Subcutaneous abdominal adipose tissue (tissue), 5 donors: ENCODE data around the gene ANKRD29.

Experiments
- H3K27ac ChIP-seq: one replicate; pipeline ENCODE4 v1.7.0; 2013; ENCODE audit warnings: low read depth, mild to moderate bottlenecking, inconsistent platforms, low read length, moderate library complexity
- H3K27me3 ChIP-seq, 5 donors: one replicate each; pipeline ENCODE4 v1.7.0; 2013; ENCODE audit warnings: low read length in 5 of 5, inconsistent platforms in 1 of 5; ENCODE audit not compliant: control insufficient read depth in 5 of 5, insufficient read depth in 4 of 5
- H3K36me3 ChIP-seq, 5 donors: one replicate each; pipeline ENCODE4 v1.7.0; 2013; ENCODE audit warnings: low read length in 5 of 5; ENCODE audit not compliant: control insufficient read depth in 5 of 5, insufficient read depth in 5 of 5
- H3K4me1 ChIP-seq, 5 donors: one replicate each; pipeline ENCODE4 v1.7.0; 2013; ENCODE audit warnings: low read length in 5 of 5, mild to moderate bottlenecking in 3 of 5, moderate library complexity in 1 of 5; ENCODE audit not compliant: control insufficient read depth in 5 of 5, insufficient read depth in 5 of 5
- H3K4me3 ChIP-seq, 5 donors: one replicate each; pipeline ENCODE4 v1.7.0; 2013; ENCODE audit warnings: low read length in 5 of 5, low read depth in 1 of 5
- H3K9ac ChIP-seq, 5 donors: one replicate each; pipeline ENCODE4 v1.7.0; 2013; ENCODE audit warnings: low read length in 5 of 5, mild to moderate bottlenecking in 4 of 5, moderate library complexity in 3 of 5
- H3K9me3 ChIP-seq, 5 donors: one replicate each; pipeline ENCODE4 v1.7.0; 2013; ENCODE audit warnings: low read length in 5 of 5; ENCODE audit not compliant: control insufficient read depth in 5 of 5
- donor health status: healthy.
- donor health status: healthy.
- donor health status: healthy.
- donor health status: healthy.
- donor health status: healthy.

Gene ANKRD29, protein sequence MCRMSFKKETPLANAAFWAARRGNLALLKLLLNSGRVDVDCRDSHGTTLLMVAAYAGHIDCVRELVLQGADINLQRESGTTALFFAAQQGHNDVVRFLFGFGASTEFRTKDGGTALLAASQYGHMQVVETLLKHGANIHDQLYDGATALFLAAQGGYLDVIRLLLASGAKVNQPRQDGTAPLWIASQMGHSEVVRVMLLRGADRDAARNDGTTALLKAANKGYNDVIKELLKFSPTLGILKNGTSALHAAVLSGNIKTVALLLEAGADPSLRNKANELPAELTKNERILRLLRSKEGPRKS

DNA sequence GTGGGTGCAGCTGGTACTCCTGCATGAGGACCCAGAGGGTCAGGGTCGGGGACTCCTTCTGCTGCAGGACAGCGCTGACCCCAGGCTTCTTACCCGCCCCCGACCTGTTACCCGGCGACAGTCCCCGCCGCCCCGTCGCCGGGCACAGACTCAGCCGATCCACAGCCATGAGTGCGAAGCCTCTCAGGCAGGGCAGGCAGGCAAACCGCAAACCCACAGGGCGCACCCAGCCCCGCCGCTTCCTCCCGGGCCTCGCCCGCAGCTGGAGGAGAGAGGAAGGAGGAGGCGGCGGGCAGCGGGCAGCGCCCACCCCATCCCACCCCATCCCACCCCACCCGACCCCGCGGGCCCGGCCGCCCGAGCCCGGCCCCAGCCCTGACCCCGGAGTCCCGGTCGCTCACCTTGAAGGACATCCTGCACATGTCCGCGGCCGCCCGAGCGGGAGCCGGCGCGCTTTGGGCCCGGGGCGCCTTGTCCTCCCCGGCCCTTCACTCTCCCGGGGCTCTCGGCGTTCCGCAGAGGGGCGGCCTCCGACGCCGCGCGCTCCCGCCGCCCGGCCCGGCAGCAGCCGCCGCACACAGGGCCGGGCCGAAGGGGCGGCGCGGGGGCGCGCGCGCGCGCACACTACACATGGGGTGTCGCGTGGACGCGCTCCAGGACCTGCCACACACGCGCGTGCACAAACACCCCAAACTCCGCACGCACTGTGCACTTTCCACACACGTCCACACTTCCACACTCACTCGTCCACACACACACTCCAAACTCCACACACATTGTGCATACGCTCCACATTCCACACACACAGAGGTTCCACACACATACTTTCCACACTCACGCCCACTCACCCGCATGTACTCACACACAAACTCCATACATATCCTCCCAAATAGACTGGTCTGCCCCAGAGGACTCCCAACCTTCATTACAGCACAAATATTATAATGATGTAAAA, at the start of gene ANKRD29:
Gene ANKRD29 (minus strand): TSS at position 603 of the 955 bp plus-strand sequence. CDS start 181 bp downstream, at position 422.
- Histone ChIP-seq H3K36me3 (no peaks in the 10 kb centered on the region), H3K9ac (peak within 1 kb of the TSS in 4 of 5 donors; percentile 13 to 62 (median 44)), H3K27ac (no peak within 1 kb of the TSS), H3K4me1 (peaks cover 0 to 18% (median 13%) of the 10 kb centered on the region in 5 donors), H3K9me3 (no peaks in the 10 kb centered on the region), H3K27me3 (peaks cover 3 to 18% (median 7%) of the 10 kb centered on the region in 5 donors), H3K4me3 (peak within 1 kb of the TSS; percentile 77 to 90 (median 83))

DNA sequence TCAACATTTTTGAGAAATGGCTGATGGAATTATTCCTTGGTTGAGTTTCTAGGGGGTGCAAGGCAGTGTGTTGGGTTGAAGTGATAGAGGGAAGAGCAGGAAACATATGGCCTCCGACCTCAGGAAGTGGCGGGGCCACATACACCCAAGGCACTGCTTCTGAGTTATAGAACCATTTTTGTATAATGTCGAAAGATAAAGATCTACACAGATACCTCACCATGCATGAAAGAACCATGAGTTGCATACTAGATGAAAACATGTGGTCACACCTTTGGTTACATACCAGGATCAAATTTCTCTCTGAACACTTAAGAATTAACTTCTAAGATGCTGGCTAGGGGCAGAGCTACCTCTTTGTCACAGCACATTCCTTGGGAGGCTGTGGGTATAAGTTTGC, 49.7 kb upstream of the ANKRD29 start:
- peaks cover 0 to 2% (median 0%) of the 10 kb centered on the region in 5 donors for H3K27me3 ChIP-seq
- no peaks in the 10 kb centered on the region for H3K4me1 ChIP-seq
- H3K36me3 ChIP-seq: no peaks in the 10 kb centered on the region
- H3K27ac ChIP-seq: no peak overlapping the region
- peaks cover 0 to under 1% (median 0%) of the 10 kb centered on the region in 5 donors for H3K9me3 ChIP-seq
- no peak overlapping the region for H3K4me3 ChIP-seq
- no peak overlapping the region for H3K9ac ChIP-seq

DNA sequence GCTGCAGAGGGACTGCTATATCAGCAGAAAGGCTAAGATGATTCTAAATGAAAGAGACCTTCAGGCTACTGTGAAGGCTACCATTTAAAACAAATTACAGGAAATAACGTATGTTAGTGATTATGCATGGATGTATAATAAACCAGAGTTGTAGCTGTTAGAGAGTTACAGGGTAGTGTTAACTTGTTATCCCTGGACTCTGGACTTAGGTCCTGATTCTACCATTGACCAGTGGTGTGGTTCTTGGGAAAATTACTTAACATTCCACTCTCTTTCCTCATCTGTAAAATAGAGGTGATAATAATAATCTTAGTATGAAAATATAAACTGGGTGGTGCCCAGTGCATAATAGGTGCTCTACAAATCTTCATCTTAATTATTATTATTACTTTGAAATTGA, 48.7 kb upstream of the ANKRD29 start:
- Histone ChIP-seq H3K9ac (no peak overlapping the region), H3K36me3 (no peaks in the 10 kb centered on the region), H3K4me1 (no peaks in the 10 kb centered on the region), H3K4me3 (no peak overlapping the region), H3K9me3 (peaks cover 0 to 6% (median 5%) of the 10 kb centered on the region in 5 donors), H3K27ac (no peak overlapping the region), H3K27me3 (peaks cover 0 to 2% (median 0%) of the 10 kb centered on the region in 5 donors)

DNA sequence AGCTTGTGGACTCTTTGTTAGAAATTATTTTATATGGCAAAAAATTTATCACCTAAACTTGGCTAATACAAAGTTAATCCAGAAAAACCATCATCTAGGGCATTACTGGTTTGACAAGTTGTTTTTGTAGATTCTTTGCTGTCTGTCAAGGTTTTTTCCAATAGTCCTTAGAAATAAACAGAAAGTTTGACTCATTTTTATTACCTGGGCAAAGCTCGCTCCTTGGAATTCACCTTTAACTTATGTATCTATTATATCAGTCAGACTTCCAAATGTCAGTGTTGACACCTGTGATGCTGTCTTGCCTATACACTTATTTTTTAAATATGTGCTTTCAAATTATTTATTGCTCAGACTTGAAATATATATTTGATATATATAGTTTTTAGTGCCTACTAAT, 48.2 kb upstream of the ANKRD29 start:
- no peaks in the 10 kb centered on the region for H3K36me3 ChIP-seq
- H3K27ac ChIP-seq: no peak overlapping the region
- no peak overlapping the region for H3K4me3 ChIP-seq
- H3K9ac ChIP-seq: no peak overlapping the region
- no peaks in the 10 kb centered on the region for H3K4me1 ChIP-seq
- peaks cover 0 to 6% (median 5%) of the 10 kb centered on the region in 5 donors for H3K9me3 ChIP-seq
- peaks cover 0 to 2% (median 0%) of the 10 kb centered on the region in 5 donors for H3K27me3 ChIP-seq

DNA sequence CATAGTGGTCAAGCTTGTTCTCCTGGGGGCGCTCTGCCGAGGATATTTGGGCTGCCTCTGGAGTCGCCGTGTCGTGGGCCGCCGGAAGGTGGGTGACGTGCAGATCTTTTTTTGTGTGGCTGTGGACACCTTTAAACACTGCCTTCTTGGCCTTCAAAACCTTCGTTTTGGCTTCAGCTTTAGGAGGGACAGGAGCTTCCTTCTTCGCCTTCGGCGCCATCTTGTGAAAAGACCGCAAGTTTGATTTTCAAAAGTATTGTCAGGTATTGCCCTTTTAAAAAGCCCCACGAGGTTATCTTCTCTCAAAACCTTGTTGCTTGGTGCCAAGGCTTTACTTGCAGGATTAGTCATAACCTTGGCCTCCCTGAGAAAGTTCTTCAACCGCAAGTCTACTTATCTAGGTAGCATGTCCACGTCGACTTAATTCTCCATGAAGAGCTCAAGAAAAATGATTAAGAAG, 47.4 kb upstream of the ANKRD29 start:
- Histone ChIP-seq H3K36me3 (no peaks in the 10 kb centered on the region), H3K27me3 (peaks cover 0 to 2% (median 0%) of the 10 kb centered on the region in 5 donors), H3K27ac (no peak overlapping the region)

DNA sequence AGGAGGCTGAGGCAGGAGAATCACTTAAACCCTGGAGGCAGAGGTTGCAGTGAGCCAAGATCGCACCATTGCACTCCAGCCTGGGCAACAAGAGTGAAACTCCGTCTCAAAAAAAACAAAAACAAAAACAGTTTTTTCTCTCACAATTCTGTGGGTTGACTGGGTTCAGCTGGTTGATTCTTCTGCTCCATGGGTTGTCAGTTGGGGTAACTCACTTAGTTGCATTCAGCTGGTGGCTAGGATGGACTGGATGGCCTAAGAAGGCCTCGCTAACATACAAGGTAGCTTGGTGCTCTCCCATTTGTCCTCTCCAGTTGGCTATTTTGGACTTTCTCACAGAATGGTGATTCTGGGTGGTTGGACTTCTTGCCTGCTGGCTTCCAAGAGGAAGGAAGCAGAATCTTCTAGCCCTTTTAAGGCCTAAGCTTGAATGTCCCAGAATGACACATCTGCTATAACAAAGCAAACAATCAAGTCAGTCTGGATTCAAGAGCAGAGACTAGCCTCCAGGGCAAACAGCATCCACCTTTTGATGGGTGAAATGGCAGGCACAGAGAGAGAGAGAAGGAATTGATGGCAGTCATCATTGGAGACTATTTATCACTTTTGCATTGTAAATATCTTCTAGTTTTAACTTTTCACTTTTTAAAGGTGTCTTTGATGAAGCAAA, 44.4 kb upstream of the ANKRD29 start:
- no peak overlapping the region for H3K27ac ChIP-seq
- no peaks in the 10 kb centered on the region for H3K4me1 ChIP-seq
- H3K9ac ChIP-seq: no peak overlapping the region
- peaks cover 0 to 12% (median 0%) of the 10 kb centered on the region in 5 donors for H3K27me3 ChIP-seq
- no peak overlapping the region for H3K4me3 ChIP-seq
- peaks cover 0 to 6% (median 5%) of the 10 kb centered on the region in 5 donors for H3K9me3 ChIP-seq
- no peaks in the 10 kb centered on the region for H3K36me3 ChIP-seq

More for the DNA sequence above, 47.4 kb upstream of the ANKRD29 start:
- Histone ChIP-seq H3K9ac (no peak overlapping the region), H3K4me1 (no peaks in the 10 kb centered on the region), H3K4me3 (no peak overlapping the region), H3K9me3 (peaks cover 0 to 6% (median 5%) of the 10 kb centered on the region in 5 donors)

DNA sequence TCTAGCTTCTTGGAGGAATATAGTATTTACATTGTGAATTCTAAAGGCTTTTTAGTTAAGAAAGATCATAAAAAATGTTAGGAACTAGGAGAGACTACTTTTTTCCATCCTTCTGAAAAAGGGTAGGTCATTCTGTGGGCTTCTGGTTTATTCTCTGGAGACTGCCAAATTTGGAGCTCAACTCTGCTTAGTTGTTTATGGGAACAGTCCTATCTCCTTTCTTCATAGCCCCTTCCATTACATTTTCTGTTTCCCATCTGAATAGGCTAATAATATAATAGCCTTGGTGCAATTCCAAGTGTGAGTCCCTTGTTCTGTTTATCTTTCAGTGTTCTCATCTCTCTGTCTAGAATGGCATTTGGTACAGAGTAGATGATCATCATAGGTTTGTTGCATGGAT, 42.1 kb upstream of the ANKRD29 start:
- Histone ChIP-seq H3K9me3 (peaks cover 0 to 6% (median 5%) of the 10 kb centered on the region in 5 donors), H3K27ac (no peak overlapping the region), H3K36me3 (no peaks in the 10 kb centered on the region), H3K9ac (no peak overlapping the region), H3K4me1 (no peaks in the 10 kb centered on the region), H3K27me3 (peaks cover 0 to 12% (median 0%) of the 10 kb centered on the region in 5 donors), H3K4me3 (no peak overlapping the region)

DNA sequence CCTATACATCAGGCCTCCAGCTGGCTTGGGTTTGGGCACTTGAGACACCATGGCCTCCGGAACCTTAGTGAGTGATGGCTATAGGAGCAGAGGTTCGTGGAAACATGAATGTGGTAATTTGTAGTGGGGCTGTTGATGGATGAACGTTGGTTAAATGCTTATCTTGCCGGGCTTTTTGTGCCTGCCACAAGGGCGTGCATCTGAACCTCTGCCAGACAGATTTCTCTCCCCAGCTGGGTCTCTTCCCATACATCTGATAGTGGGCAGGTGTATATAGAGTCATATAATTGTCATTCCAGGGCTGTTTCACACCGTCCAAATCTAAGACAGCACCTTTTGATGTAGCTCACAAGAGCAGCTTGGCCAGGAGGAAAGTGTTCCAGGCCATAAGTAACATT, 41.3 kb upstream of the ANKRD29 start:
- Histone ChIP-seq H3K36me3 (no peaks in the 10 kb centered on the region), H3K27me3 (peaks cover 0 to 12% (median 0%) of the 10 kb centered on the region in 5 donors), H3K27ac (no peak overlapping the region), H3K9me3 (peaks cover 0 to 6% (median 5%) of the 10 kb centered on the region in 5 donors), H3K9ac (no peak overlapping the region), H3K4me3 (no peak overlapping the region), H3K4me1 (no peaks in the 10 kb centered on the region)

DNA sequence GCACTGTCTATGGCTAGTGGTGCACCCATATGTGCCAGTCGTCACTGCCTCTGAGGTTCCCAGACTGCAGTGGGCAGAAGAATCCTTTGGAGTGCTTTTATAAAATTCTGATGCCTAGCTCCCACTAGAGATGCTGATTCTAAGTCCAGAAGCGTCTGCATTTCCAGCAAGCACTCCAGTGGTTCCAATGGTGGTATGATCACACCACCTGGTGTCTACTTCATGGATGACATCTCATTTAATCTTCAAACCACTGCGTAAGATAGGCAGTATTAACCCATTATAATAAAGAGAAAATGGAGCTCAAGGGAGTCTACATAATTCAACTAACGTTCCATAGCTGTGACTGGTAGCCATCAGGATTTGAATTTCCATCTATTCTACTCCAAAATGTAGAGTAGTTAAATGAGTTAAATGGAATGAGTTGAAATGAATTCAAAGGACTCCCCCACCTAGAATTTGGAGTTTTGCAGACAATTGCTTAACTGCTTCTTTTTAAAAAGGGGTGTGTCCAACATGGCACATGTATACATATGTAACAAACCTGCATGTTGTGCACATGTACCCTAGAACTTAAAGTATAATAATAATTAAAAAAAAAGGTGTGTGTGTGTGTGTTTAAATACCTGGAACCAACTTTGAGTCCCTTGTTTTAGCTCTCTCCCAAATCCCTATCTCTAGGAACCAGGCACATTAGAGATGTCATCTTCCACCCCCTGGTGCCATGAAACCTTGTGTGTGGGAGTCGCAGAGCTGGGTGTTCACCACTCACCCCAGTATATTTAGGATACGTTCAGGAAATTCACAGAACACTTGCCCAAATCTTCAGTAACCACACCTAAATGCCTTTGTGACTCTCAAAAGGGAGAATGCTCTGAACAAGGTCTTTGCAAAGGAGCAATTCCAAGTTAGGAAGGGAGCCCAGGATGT, 40.6 kb upstream of the ANKRD29 start:
- Histone ChIP-seq H3K36me3 (no peaks in the 10 kb centered on the region), H3K9ac (no peak overlapping the region), H3K27me3 (peaks cover 0 to 12% (median 0%) of the 10 kb centered on the region in 5 donors), H3K4me1 (no peaks in the 10 kb centered on the region), H3K4me3 (no peak overlapping the region), H3K9me3 (peaks cover 0 to 6% (median 5%) of the 10 kb centered on the region in 5 donors), H3K27ac (no peak overlapping the region)
